K562 (cell line): Measurements from ENCODE around the gene PRCC. TPM values are rescaled to one million over a fixed set of nuclear protein-coding genes. Genes with fewer than 3 reads are reported as not detected.

ENCODE experiments used
- ATAC-seq: fragments of 200-7000 bp; cut with Tn5 transposase; 3 replicates; pipeline ENCODE4 v1.9.1; 2020; ENCODE audit warnings: moderate library complexity
- BruUV-seq: library from RNA; stranded (reverse); fragments of 400-500 nt; replicated peaks from 2 replicates; lab custom pipeline; 2021; lab: Mats Ljungman, UMichigan
- CTCF ChIA-PET: fragments of 300-600 bp; formaldehyde crosslinking; extraction: SDS; loops from one replicate; lab custom pipeline; 2021; ENCODE audit warnings: low intra/inter-chr PET ratio; lab: Yijun Ruan, JAX
- POLR2A ChIA-PET: fragments of 300-600, 350-650 bp; sonication (Branson Sonifier 250); formaldehyde crosslinking; extraction: SDS; loops from one replicate; lab custom pipeline; 2021; ENCODE audit warnings: antibody characterized with exemption, inconsistent platforms; lab: Yijun Ruan, JAX
- DNase-seq, 4 experiments: peaks; one replicate each; pipeline versions ENCODE4 v3.0.0 to v3.0.0-alpha.2; 2011 to 2018; ENCODE audit warnings: low spot score in 3 of 4, mixed read lengths in 3 of 4; ENCODE audit errors: extremely low read depth in 1 of 4
- FAIRE-seq: peaks from 2 replicates; lab custom pipeline; 2011; peaks lifted over from hg19 to GRCh38; lab: Jason Lieb, UNC
- H2AFZ ChIP-seq: 2 replicates; pipeline ENCODE4 v1.6.0; 2011; ENCODE audit warnings: low read depth, low read length, control low read depth, inconsistent platforms
- H3K27ac ChIP-seq: fragments of 200-600 bp; 3 replicates; pipeline ENCODE4 v1.8.0; 2011; ENCODE audit warnings: low read depth, mild to moderate bottlenecking, control low read depth, inconsistent platforms, low read length, moderate library complexity, mixed read lengths; ENCODE audit errors: extremely low read depth
- H3K27me3 ChIP-seq, 2 experiments: fragments of 300-600 bp in 1 of 2; 2 replicates in 1 of 2; 3 replicates in 1 of 2; pipeline versions ENCODE4 v1.6.0 to v1.8.0; 2011; ENCODE audit warnings: inconsistent platforms in 2 of 2, low read length in 2 of 2, mild to moderate bottlenecking in 1 of 2, mixed read lengths in 1 of 2, moderate library complexity in 1 of 2; ENCODE audit not compliant: control insufficient read depth in 2 of 2, insufficient read depth in 2 of 2
- H3K36me3 ChIP-seq: fragments of 300-600 bp; 3 replicates; pipeline ENCODE4 v1.8.0; 2011; ENCODE audit warnings: mild to moderate bottlenecking, low read length, inconsistent platforms; ENCODE audit not compliant: control insufficient read depth, insufficient read depth
- H3K4me1 ChIP-seq, 2 experiments: fragments of 200-600 bp in 1 of 2; replicated peaks in 1 of 2; 2 replicates in 1 of 2; 3 replicates in 1 of 2; pipeline versions ENCODE4 v1.5.1 to v1.8.0; 2011; ENCODE audit warnings: inconsistent platforms in 2 of 2, low read length in 2 of 2, mild to moderate bottlenecking in 1 of 2, mixed read lengths in 1 of 2, moderate library complexity in 1 of 2; ENCODE audit not compliant: control insufficient read depth in 2 of 2, insufficient read depth in 2 of 2
- H3K4me2 ChIP-seq: 2 replicates; pipeline ENCODE4 v1.6.1; 2011; ENCODE audit warnings: low read length, control low read depth, inconsistent platforms, mixed read lengths; ENCODE audit not compliant: insufficient read depth
- H3K4me3 ChIP-seq: fragments of 200-600 bp; sonication (generic), shearing (Covaris generic); 2 replicates; pipeline ENCODE4 v1.5.1; 2016; ENCODE audit warnings: control low read depth, inconsistent platforms
- H3K79me2 ChIP-seq: fragments of 200-600 bp; 3 replicates; pipeline ENCODE4 v1.8.0; 2011; ENCODE audit warnings: low read length, inconsistent platforms; ENCODE audit not compliant: control insufficient read depth, insufficient read depth
- H3K9ac ChIP-seq, 2 experiments: 2 replicates each; pipeline versions ENCODE4 v1.6.0 to v1.6.1; 2011; ENCODE audit warnings: low read depth in 2 of 2, low read length in 2 of 2, control low read depth in 1 of 2, inconsistent platforms in 1 of 2, mild to moderate bottlenecking in 1 of 2, mixed read lengths in 1 of 2; ENCODE audit not compliant: insufficient read depth in 1 of 2
- H3K9me1 ChIP-seq: one replicate; pipeline ENCODE4 v1.6.0; 2011; ENCODE audit warnings: inconsistent platforms, mild to moderate bottlenecking, low read length, moderate library complexity; ENCODE audit not compliant: control insufficient read depth, insufficient read depth
- H3K9me3 ChIP-seq: replicated peaks from 2 replicates; pipeline ENCODE4 v1.5.1; 2011; ENCODE audit warnings: low read depth, low read length, inconsistent platforms; ENCODE audit not compliant: control insufficient read depth, insufficient read depth
- H4K20me1 ChIP-seq: replicated peaks from 2 replicates; pipeline ENCODE4 v1.6.1; 2011; ENCODE audit warnings: low read length, inconsistent platforms, mixed read lengths; ENCODE audit not compliant: control insufficient read depth, insufficient read depth
- FOXP1 ChIP-seq: sonication (generic); formaldehyde crosslinking; IDR thresholded peaks from 2 replicates; pipeline ENCODE4 v1.8.0; 2022; ENCODE audit warnings: mild to moderate bottlenecking, missing genetic modification reagents
- HEY1 ChIP-seq: fragments of 250-450 bp; sonication (Bioruptor Pico); IDR thresholded peaks from 2 replicates; pipeline ENCODE4 v1.5.0; 2020; ENCODE audit warnings: mild to moderate bottlenecking, moderate library complexity, borderline replicate concordance
- KDM1A ChIP-seq, 2 experiments: fragments of 450-650 bp; IDR thresholded peaks; 2 replicates each; pipeline ENCODE4 v1.6.1; 2016; ENCODE audit warnings: mild to moderate bottlenecking in 2 of 2
- MITF ChIP-seq: IDR thresholded peaks from 2 replicates; pipeline ENCODE4 v1.6.1; 2014; ENCODE audit warnings: antibody characterized with exemption
- RREB1 ChIP-seq: fragments of 250-450 bp; sonication (Bioruptor Pico); IDR thresholded peaks from 2 replicates; pipeline ENCODE4 v1.4.0; 2020
- SETDB1 ChIP-seq: IDR thresholded peaks from one replicate; pipeline ENCODE4 v1.6.1; 2012; ENCODE audit warnings: low read length, control low read depth, inconsistent platforms
- SFPQ ChIP-seq: fragments of 200-400 bp; formaldehyde crosslinking; IDR thresholded peaks from 2 replicates; pipeline ENCODE4 v1.6.1; 2017; ENCODE audit warnings: mild to moderate bottlenecking, low read depth, low read length, moderate library complexity
- YY1 ChIP-seq, 3 experiments: IDR thresholded peaks; 2 replicates each; pipeline ENCODE4 v1.6.1; 2011; ENCODE audit warnings: low read length in 2 of 3, mild to moderate bottlenecking in 2 of 3, moderate library complexity in 2 of 3, borderline replicate concordance in 1 of 3, control low read depth in 1 of 3, low read depth in 1 of 3; ENCODE audit not compliant: insufficient read depth in 3 of 3, insufficient replicate concordance in 2 of 3, control insufficient read depth in 1 of 3, insufficient read length in 1 of 3; ENCODE audit errors: extremely low read depth in 1 of 3
- ZNF121 ChIP-seq: sonication (generic); formaldehyde crosslinking; conservative IDR thresholded peaks from 2 replicates; pipeline ENCODE4 v1.8.0; 2022; ENCODE audit warnings: missing genetic modification reagents
- ZNF175 ChIP-seq: fragments of 200-800 bp; sonication (Bioruptor generic); IDR thresholded peaks from 2 replicates; pipeline ENCODE4 v1.6.1; 2016; ENCODE audit warnings: low read depth, mild to moderate bottlenecking, missing genetic modification characterization, missing compliant biosample characterization
- ZNF282 ChIP-seq: sonication (generic); formaldehyde crosslinking; IDR thresholded peaks from 2 replicates; pipeline ENCODE4 v1.8.1; 2023; ENCODE audit warnings: missing genetic modification reagents
- WGBS: fragments of 100-300 bp; shearing (Covaris generic); methylation state at CpG from one replicate; pipeline ENCODE4 v1.1.6; 2016; ENCODE audit warnings: low coverage, mixed read lengths; ENCODE audit not compliant: insufficient coverage; ENCODE audit errors: missing lambda C conversion rate; 5-methylcytosine and 5-hydroxymethylcytosine counted together
- in situ Hi-C: fragments of 300-500 bp; cut with MboI; formaldehyde crosslinking; loops from 4 replicates; pipeline ENCODE4 v1.15.0; 2018; ENCODE audit warnings: inconsistent platforms, mixed read lengths
- intact Hi-C: fragments of 100-400 bp; cut with micrococcal nuclease; formaldehyde crosslinking; loops from 2 replicates; pipeline ENCODE4 v1.14.2; 2022
- polyA plus RNA-seq, 8 experiments: library from polyadenylated mRNA; depleted of rRNA in 4 of 8; stranded (reverse) in 5 of 8; unstranded in 3 of 8; fragments of >200 nt; fragmentation: Nextera tagmentation in 2 of 8; fragmentation: Illumina TruSeq in 1 of 8; extraction: Ambion mirVana in 2 of 8; extraction: Trizol in 1 of 8; gene quantifications; 2 replicates each; pipeline versions ENCODE4 v1.2.1 to v1.2.3, GENCODE V29; 2011 to 2014; ENCODE audit warnings: inconsistent platforms in 1 of 8, missing spikeins in 1 of 8
- total RNA-seq, 7 experiments: library from RNA; depleted of rRNA in 6 of 7; stranded (reverse); fragments of >200 nt in 6 of 7; fragmentation: Illumina TruSeq in 2 of 7; extraction: Trizol in 2 of 7; gene quantifications; 2 replicates each; pipeline versions ENCODE4 v1.2.1 to v1.2.3, GENCODE V29; 2011 to 2021; ENCODE audit warnings: low replicate concordance in 1 of 7

Gene PRCC
- total and polyA plus RNA-seq, 9 of the 15 experiments (the other 6 are each of a cell fraction or from before 2014, with no cell fraction given), result 23.9 to 201 (median 41.1) TPM

- WGBS, result 92% methylated on average over 5 of the region's 5 CpGs
- no peak overlapping the region for H2AFZ ChIP-seq
- no peaks in the 10 kb centered on the region for H3K9me3 ChIP-seq
- CTCF ChIA-PET, result no interaction called here
- FAIRE-seq (no peak), ATAC-seq (no peak), DNase-seq (no peak)
- no peak overlapping the region for H3K9ac ChIP-seq
- no peaks in the 10 kb centered on the region for H3K9me1 ChIP-seq
- H3K4me1 ChIP-seq, result no peaks in the 10 kb centered on the region
- H3K36me3 ChIP-seq, result peaks cover 99% of the 10 kb centered on the region
- no peaks in the 10 kb centered on the region for H3K79me2 ChIP-seq
- H3K4me3 ChIP-seq, result no peak overlapping the region
- BruUV-seq, result no TSS peak
- intact Hi-C loops, result loop anchor here (5.0 kb wide), 1 partner anchor 37 kb away; no protein-coding TSS in a partner anchor
- POLR2A ChIA-PET, result interaction anchor here (0.6 to 2.7 kb wide), 4 partner anchors 9 to 107 kb away, joined by 3 to 8 read pairs (median 3); no protein-coding TSS in a partner anchor
- H3K27me3 ChIP-seq, result no peaks in the 10 kb centered on the region
- in situ Hi-C loops, result no loop called here
- no peak overlapping the region for H3K27ac ChIP-seq
- no peak overlapping the region for H3K4me2 ChIP-seq
- H4K20me1 ChIP-seq, result peaks cover 14% of the 10 kb centered on the region; the same call in 1 of the 2 replicates
- TF ChIP-seq YY1 (IDR thresholded peaks at IDR 0.05; ENCODE audit: borderline replicate concordance in 1 of 3, control insufficient read depth in 1 of 3, extremely low read depth in 1 of 3, insufficient read depth in 3 of 3, insufficient read length in 1 of 3, insufficient replicate concordance in 2 of 3, low read depth in 1 of 3, low read length in 2 of 3) (no peak), ZNF121 (CRISPR knock-in tag) (no peak), HEY1 (CRISPR knock-in tag) (no peak), MITF (no peak), FOXP1 (no peak), ZNF282 (CRISPR knock-in tag) (no peak), SFPQ (no peak), SETDB1 (no peak), ZNF175 (no peak), KDM1A (IDR thresholded peaks at IDR 0.05) (no peak), RREB1 (CRISPR knock-in tag) (no peak)
Measured at GRCh38 chr1:156795374-156795733, 28.0 kb downstream of the PRCC start.
